NCI-H146 treated with DMSO at 0.1 percent for 48 hours (cell line): ENCODE results near the gene VCX3A.
"Not testable (repeated sequence)": the region's sequence is repeated elsewhere in the genome, so short reads cannot be mapped to it uniquely, and the experiment has no call there.

ENCODE experiments used
- DNase-seq: peaks from one replicate; lab custom pipeline; 2025; ENCODE audit not compliant: unreplicated experiment; lab: John Stamatoyannopoulos, UW

VCX3A gene

DNA sequence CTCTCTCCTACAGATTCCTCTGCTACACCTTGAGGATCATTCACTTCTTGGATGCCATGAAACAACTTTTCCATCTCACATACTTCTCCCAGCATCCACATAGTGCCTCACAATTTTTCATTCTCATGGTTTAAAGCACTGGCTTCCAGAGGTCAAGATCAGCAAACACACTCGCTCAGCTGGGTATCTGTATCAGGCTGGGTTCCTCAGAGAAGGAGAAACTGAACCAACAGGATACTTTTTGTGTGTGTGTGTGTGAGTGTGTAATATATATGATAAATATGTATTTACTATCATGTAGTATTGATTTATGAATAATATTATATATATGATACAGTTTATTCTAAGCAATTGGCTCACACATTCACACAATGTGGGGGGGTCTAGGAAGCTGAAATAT, at the start of gene VCX3A:
TSS of gene VCX3A (minus strand) at position 101 of the 400 bp plus-strand sequence. CDS start 621 bp downstream, outside the sequence.
- not testable (repeated sequence) for DNase-seq

DNA sequence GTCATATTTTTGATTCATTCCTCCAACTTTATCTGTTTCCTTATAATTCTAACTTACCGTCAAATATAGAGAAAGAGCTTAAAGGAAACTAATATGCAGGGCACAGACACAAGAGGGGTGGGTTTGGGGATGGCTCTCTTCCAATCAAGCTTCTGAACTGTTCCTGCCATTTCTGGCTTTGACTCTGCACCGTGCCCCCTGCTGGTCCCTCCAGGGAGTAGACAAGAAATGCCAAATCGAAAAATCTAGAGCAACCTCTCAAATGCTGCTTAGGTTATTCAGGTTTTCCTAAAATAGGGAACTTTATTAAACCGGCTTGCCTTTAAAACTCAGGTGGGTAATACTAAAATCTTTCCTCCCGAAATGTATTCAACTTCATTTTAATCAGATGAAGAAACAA, 39.8 kb upstream of the VCX3A start:
- DNase-seq = no peak

DNA sequence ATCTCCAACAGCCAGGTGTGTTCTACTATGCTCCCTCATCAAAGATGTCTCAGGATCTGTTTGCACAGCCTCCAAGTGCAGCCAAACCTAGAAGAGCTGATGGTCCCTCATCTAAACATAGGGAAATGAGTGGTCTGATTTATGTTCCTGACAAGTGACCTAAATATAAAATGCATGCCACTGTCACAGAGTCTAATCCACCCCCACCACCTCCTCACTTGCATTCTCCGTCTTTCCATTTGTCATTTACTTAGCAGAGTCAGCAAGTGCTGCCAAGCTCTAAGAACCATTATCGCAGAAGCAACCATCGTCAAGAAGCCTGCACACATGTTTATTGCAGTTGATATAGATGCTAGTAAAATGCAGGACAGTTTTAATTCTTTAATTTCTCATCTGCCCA, 33.1 kb upstream of the VCX3A start:
- DNase-seq = no peak

DNA sequence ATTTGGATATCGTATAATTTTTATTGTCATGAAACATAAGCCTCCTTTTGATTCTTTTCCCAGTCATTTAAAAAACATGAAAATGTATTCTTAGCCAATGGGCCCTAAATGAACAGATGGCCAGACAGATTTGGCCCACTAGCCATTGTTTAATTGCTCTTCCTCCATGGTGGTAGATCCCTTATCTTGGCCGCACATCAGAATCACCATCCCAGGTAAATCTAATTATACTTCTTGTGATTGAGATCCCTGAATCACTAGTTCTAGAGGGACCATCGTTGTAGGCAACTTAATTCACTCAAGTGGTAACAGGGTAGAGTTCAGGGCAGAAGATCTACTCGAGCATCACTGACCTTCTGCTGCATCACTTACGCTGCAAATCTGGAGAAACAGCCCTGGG, 24.1 kb upstream of the VCX3A start:
- no peak for DNase-seq

DNA sequence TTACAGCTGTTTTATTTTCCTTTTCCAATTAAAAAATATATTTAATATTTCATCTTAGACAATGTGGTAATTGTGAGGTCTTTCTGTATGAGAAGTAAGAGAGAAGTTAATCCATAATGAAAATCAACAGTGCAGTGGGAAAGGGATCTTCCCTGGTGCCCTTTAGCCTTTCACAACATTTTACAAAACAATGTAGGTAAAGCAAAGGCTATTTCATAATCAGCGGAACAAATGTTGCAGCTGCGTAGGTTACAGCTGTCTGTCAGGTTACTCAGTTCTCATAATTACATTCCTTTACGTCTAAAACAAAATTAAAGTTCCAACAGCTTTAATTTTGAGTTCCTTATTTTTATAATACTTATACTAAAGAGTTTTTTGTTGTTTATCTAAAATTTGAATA, 22.8 kb upstream of the VCX3A start:
- no peak for DNase-seq

DNA sequence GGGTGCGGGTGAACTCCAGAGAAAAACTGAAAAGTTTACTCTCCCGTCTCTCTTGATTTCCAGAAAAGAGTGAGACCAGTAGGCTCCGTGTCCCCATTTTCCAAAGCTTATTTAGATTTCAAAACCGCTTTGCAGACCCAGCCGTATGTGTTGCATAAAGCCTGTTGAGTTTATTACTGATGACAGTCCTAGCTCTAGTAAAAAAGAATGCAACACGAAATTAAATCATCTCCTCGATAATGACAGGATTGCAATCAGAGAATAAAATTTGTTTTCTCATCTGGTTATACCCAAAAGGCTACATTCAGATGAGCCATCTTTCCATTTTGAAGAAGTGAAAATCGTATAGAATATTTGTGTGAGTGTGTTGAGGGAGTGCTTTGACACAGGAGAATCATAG, 16.1 kb upstream of the VCX3A start:
- no peak for DNase-seq

DNA sequence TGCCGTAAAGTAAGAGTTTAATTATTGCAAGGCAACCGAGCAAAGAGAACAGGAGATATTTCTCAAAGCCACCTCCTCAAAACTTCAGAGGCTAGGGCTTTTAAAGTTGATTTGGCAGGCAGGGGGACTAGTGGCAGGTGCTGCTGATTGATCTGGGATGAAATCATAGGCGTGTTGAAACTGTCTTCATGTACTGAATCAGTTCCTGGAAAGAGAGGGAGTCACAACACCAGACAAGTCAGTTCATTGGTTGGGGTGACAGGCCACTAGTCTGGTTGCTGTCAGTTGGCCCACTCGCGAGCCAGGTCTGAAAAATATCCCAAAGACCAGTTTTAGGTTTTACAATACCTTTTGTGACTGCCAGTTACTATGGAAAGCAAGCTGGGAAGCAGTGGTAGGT, 10.8 kb upstream of the VCX3A start:
- DNase-seq = no peak

DNA sequence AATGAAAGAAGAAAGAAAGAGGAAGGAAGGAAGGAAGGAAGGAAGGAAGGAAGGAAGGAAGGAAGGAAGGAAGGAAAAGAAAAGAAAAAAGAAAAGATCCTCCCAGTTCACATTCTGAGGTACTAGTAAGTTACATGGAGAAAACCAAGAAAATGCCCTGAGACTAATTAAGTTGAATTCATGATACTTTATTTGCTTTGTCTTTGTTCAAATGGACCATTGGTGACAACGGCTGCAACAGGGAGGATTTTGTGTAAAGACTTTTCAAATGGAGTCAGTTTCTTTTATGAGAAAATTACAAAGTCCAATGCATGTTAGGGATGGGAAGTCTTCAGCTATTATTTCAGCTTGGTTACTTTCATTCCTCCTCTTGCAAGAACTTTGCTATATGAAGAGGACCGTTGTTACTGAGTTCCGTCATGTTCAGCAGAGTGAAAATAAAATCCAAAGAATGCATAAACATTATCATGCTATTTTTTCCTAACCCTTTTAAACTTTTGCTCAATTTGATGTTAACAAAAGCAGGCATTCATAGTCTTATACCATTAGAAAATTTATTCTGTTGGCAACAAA, 8.3 kb downstream of the VCX3A start:
- no peak for DNase-seq

DNA sequence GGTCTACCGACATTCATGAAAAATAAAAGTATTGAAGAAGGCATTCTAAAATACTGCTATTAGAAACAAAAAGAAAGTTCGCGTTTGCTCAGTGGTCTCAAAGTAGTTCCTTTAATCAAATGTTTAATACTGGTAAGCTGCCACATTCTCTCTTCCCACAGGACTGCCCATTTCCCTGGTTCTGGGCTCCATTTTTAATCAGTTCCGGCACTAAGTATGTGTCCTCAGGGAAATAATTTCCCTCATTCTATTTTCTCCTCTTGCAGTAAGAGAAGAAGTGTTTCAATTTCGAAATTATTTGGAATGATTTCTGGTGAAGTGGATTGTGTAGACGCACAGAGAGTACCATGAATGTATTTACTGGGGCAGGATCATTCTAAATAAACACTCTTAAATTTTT, 17.5 kb downstream of the VCX3A start:
- DNase-seq = no peak

DNA sequence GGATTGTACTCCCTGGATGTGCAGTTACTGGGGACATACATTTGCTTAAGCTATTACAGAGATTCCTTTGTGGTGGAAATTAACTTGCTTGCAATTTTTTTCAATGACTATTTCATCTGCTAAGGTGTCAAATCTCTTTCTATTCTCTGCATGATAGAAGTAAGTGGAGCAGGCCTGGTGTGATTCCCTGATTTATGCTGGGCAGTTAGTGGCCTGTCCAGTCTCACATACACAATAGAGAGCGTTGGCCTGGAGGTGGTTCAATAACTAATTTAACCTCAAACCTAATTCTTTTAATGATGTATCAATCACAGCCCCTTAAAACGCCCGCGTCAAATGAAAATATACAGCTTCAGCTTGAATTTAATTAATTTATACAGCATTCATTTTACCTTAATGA, 28.5 kb downstream of the VCX3A start:
- no peak for DNase-seq

DNA sequence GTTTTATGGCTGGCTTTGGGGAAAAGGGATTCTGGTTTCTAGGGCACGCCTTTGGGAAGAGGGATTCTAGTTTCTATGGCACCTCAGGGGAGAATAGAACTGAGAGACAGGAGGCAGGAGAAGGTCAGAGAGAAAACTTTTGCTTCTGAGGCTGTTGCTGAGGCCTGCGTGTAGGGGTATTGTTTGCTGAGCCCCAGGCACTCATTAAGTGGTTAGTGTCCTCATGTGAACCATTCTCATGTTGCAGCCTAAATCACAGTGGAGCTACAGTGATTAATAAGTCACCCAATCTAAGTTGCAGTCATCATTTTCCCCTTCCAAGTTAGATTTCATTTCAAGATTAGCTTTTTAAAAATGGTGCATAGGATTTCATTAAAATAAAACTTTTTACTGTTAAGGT, 29.0 kb downstream of the VCX3A start:
- DNase-seq = no peak

DNA sequence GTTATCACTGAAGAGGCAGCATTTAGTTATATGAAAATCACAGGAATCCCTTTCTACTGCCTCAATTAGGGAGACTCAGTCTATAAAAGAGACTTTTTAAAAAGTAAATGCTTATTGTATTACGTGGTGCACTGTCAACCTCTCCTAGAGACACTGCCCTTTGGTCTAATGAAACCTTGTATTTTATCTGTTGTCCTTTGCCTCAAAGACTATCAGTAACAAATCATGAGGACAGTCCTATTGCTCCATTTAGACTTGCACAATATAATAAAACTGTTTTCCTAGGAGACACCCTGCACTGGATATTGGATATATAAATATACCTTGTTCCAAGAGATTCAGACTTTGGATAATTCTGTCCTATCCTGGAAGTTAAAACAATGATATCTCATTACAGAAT, 34.2 kb downstream of the VCX3A start:
- DNase-seq = no peak

DNA sequence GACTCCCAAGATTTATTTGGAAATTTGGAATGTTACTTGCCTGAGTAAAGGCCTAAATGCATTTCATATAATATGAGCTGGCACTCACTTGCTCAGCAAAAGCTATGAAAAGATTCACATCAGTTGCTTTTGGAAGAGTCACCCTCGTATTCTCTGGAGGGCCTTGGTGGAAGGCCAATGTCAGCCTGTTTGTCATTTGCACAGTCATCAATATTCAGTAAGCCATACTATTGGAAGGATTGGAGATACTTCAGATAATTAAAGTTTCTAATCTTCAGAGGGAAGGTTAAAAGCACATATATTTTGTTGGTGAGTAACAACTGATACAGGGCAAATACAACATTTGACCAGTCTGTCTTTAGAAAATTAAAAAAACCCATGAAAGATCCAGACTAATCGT, 36.6 kb downstream of the VCX3A start:
- no peak for DNase-seq
